Thyroid gland (tissue), 4 donors: ENCODE results near the gene TCF7L1. TPM values are rescaled to one million over a fixed set of nuclear protein-coding genes. Genes with fewer than 3 reads are reported as not detected.
"Not testable (repeated sequence)": the region's sequence is repeated elsewhere in the genome, so short reads cannot be mapped to it uniquely, and the experiment has no call there.

Experiments
- DNase-seq, 2 donors: peaks; one replicate each; pipeline ENCODE4 v3.0.0-alpha.2; 2019
- H3K27ac ChIP-seq, 3 donors: fragments of 200-600 bp; sonication (generic); 1 replicate in 2 of 3; 2 replicates in 1 of 3; pipeline ENCODE4 v1.5.1; 2016 to 2019; ENCODE audit warnings: mild to moderate bottlenecking in 1 of 3, moderate library complexity in 1 of 3
- H3K27me3 ChIP-seq: fragments of 200-600 bp; sonication (generic); one replicate; pipeline ENCODE4 v1.5.1; 2019
- H3K36me3 ChIP-seq, 2 donors: fragments of 200-600 bp; sonication (generic); one replicate each; pipeline ENCODE4 v1.5.1; 2016 to 2019
- H3K4me1 ChIP-seq, 2 donors: fragments of 200-600 bp; sonication (generic); one replicate each; pipeline ENCODE4 v1.5.1; 2017 to 2019
- H3K4me3 ChIP-seq, 3 donors: fragments of 200-600 bp; sonication (generic); replicated peaks in 1 of 3; 1 replicate in 2 of 3; 2 replicates in 1 of 3; pipeline ENCODE4 v1.5.1; 2016; ENCODE audit warnings: mild to moderate bottlenecking in 1 of 3
- H3K9me3 ChIP-seq: fragments of 200-600 bp; sonication (generic); one replicate; pipeline ENCODE4 v1.5.1; 2017
- CTCF ChIP-seq, 6 experiments: fragments of 200-600 bp in 3 of 6; fragments of 450-650 bp in 3 of 6; sonication (generic) in 3 of 6; IDR thresholded peaks; one replicate each; pipeline ENCODE4 v1.5.1; 2016 to 2019; ENCODE audit warnings: antibody characterized with exemption in 6 of 6, mild to moderate bottlenecking in 2 of 6, inconsistent platforms in 1 of 6, moderate library complexity in 1 of 6
- POLR2A ChIP-seq, 2 donors: fragments of 450-650 bp; IDR thresholded peaks; one replicate each; pipeline ENCODE4 v1.6.1; 2017; ENCODE audit warnings: antibody characterized with exemption in 2 of 2, mild to moderate bottlenecking in 2 of 2, moderate library complexity in 1 of 2
- WGBS, 2 donors: methylation state at CpG; one replicate each; pipeline ENCODE4 v1.1.5; 2017; 5-methylcytosine and 5-hydroxymethylcytosine counted together
- intact Hi-C: fragments of 100-400 bp; cut with DNase I; formaldehyde crosslinking; loops from one replicate; pipeline ENCODE4 v1.15.1; 2023
- total RNA-seq, 4 donors: library from RNA; depleted of rRNA; stranded (reverse); fragments of >200 nt; gene quantifications; one replicate each; pipeline ENCODE4 v1.2.3, GENCODE V29; 2016

Gene TCF7L1
- total RNA-seq, 4 donors from 2014 or later: 3.1 to 12.1 (median 8.7) TPM

GRCh38 chr2:85340034-85340892 lies 207.1 kb downstream of the TCF7L1 start:
- DNase-seq: peak in 1 of 2 donors; percentile 24
- no peak overlapping the region for H3K27ac ChIP-seq
- no peaks in the 10 kb centered on the region for H3K9me3 ChIP-seq
- intact Hi-C loops: no loop called here
- H3K4me1 ChIP-seq: no peaks in the 10 kb centered on the region
- peaks cover 15 to 17% of the 10 kb centered on the region in 2 donors for H3K36me3 ChIP-seq
- no peak overlapping the region for H3K4me3 ChIP-seq
- WGBS, 2 donors: 38 to 41% methylated on average over 13 of the region's 13 CpGs
- no peaks in the 10 kb centered on the region for H3K27me3 ChIP-seq
- TF ChIP-seq POLR2A (IDR thresholded peaks at IDR 0.05) (no peak), CTCF (IDR thresholded peaks at IDR 0.05) (no peak)

GRCh38 chr2:85341269-85342029 lies 208.3 kb downstream of the TCF7L1 start:
- Histone ChIP-seq H3K27me3 (no peaks in the 10 kb centered on the region), H3K4me1 (no peaks in the 10 kb centered on the region), H3K36me3 (peaks cover 27 to 29% of the 10 kb centered on the region in 2 donors), H3K27ac (no peak overlapping the region), H3K4me3 (no peak overlapping the region), H3K9me3 (no peaks in the 10 kb centered on the region)
- TF ChIP-seq POLR2A (IDR thresholded peaks at IDR 0.05): no peak
- no peak for TF ChIP-seq CTCF (IDR thresholded peaks at IDR 0.05)
- DNase-seq: no peak
- 95 to 97% methylated on average over 29 to 30 of the region's 30 CpGs for WGBS, 2 donors
- intact Hi-C loops: no loop called here

- WGBS, 2 donors: 91% methylated on average over 3 of the region's 3 CpGs
- H3K4me1 ChIP-seq: no peaks in the 10 kb centered on the region
- H3K9me3 ChIP-seq: no peaks in the 10 kb centered on the region
- no peaks in the 10 kb centered on the region for H3K27me3 ChIP-seq
- intact Hi-C loops: no loop called here
- no peak overlapping the region for H3K4me3 ChIP-seq
- H3K36me3 ChIP-seq: peaks cover 34 to 36% of the 10 kb centered on the region in 2 donors
- no peak overlapping the region for H3K27ac ChIP-seq
- no peak for TF ChIP-seq CTCF (IDR thresholded peaks at IDR 0.05)
- no peak for TF ChIP-seq POLR2A (IDR thresholded peaks at IDR 0.05)
- DNase-seq: no peak
Observed at GRCh38 chr2:85342156-85342555, 209.0 kb downstream of the TCF7L1 start.

GRCh38 chr2:85343207-85343895 lies 210.2 kb downstream of the TCF7L1 start:
- WGBS, 2 donors: 94 to 95% methylated on average over 7 of the region's 10 CpGs
- H3K27me3 ChIP-seq, intact Hi-C loops: not testable (repeated sequence)

GRCh38 chr2:85344356-85344954 lies 211.3 kb downstream of the TCF7L1 start:
- DNase-seq: no peak
- H3K9me3 ChIP-seq: no peaks in the 10 kb centered on the region
- intact Hi-C loops: no loop called here
- no peaks in the 10 kb centered on the region for H3K4me1 ChIP-seq
- H3K36me3 ChIP-seq: peaks cover 47 to 54% of the 10 kb centered on the region in 2 donors
- TF ChIP-seq CTCF (IDR thresholded peaks at IDR 0.05): no peak
- TF ChIP-seq POLR2A (IDR thresholded peaks at IDR 0.05): no peak
- H3K4me3 ChIP-seq: no peak overlapping the region
- 90 to 93% methylated on average over 14 of the region's 14 CpGs for WGBS, 2 donors
- no peak overlapping the region for H3K27ac ChIP-seq
- H3K27me3 ChIP-seq: no peaks in the 10 kb centered on the region

More at GRCh38 chr2:85343207-85343895, 210.2 kb downstream of the TCF7L1 start:
- not testable (repeated sequence) for H3K27ac ChIP-seq, H3K9me3 ChIP-seq, H3K4me1 ChIP-seq, DNase-seq, H3K4me3 ChIP-seq
- H3K36me3 ChIP-seq: peaks cover 42 to 45% of the 10 kb centered on the region in 2 donors
